GM12872 (cell line): ENCODE measurements around the gene TLE1.

Experiments used
- CTCF ChIP-seq: IDR thresholded peaks from 3 replicates; pipeline ENCODE4 v1.5.1; 2011; ENCODE audit warnings: low read depth, mild to moderate bottlenecking, low read length, moderate library complexity; ENCODE audit not compliant: insufficient read depth

The TLE1 gene

DNA sequence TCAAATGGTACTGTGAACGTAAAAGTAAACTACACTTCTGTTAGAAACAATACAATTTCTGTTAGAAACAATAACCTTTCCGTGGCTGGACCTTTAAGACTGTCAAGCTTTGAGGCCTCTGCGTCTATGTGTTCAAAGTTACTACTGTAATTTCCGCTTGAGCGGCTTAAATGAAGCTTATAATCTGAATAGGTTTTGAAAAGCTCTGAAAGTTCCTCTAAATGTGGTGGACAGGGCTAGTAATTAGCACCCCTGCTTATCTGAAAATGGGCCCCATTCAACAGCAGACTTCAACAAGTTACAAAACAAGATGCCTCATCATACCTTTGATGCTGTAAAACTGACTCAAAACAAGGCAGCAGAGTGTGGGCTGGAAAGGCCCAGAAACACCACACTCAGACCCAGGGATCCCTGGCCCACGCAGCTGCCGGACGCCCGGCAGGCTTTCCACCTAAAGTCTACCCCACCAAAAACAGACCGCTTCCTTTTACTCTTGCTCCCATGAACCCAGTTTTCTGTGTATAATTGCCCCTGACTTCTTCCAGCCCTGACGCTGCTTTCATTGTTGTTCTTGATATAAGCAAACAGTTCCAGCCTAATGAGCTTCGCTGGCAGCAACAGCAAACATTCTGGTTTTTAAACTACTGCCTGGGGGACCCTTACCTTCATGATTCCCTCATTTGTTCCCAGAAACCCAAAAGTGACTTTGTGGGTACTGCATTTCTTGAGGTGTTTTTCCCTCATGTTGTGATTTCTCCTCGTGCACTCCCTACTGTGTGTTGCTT is 66.7 kb downstream of the TLE1 start:
- TF ChIP-seq CTCF, result no peak

- no peak for TF ChIP-seq CTCF
Observed at GRCh38 chr9:81621785-81622259, 67.5 kb downstream of the TLE1 start.

GRCh38 chr9:81621118-81621517 is 68.2 kb downstream of the TLE1 start:
- no peak for TF ChIP-seq CTCF

GRCh38 chr9:81620002-81620390 is 69.4 kb downstream of the TLE1 start:
- TF ChIP-seq CTCF, result no peak

DNA sequence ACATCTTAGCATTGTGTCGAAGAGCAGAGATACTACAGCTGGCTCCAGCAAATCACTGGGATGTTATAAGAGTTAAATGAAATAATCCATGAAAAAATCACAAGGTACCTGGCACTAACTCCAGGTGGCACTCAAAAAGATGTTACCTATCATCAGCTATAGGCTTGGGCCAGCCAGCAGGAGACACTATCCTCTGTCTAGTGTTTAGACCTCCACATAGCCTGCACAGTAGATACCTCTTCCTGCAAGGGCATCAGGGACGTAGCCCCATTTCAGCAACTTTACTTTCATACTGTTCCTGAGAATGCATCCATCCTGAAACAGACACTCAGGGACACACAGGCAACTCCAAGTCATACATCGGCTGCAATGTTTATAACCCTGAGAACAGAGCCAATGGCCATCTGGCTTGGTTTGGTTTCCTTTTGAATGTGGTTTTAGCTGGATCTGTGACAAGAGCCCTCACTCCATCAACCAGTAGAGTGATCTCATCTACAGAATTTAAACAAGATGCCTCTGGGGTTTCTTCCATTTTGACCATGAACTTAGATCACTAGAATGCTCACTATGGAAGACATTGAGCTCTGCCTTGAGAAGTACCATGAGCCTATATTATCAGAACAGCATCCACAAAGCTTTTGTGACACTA is 69.9 kb downstream of the TLE1 start:
- TF ChIP-seq CTCF, result no peak

- TF ChIP-seq CTCF, result no peak
Observed at GRCh38 chr9:81618923-81619322, 70.4 kb downstream of the TLE1 start.

GRCh38 chr9:81616141-81616540 is 73.2 kb downstream of the TLE1 start:
- no peak for TF ChIP-seq CTCF
